Hematopoietic multipotent progenitor cell treated with erythropoietin and hydrocortisone succinate and interleukin-3 and kit ligand, for 17 days (in vitro differentiated cells): ENCODE results near the gene EPHA1.

ENCODE experiments used
- DNase-seq: peaks from one replicate; pipeline ENCODE4 v3.0.0-alpha.2; 2015; ENCODE audit warnings: low spot score

The EPHA1 gene

GRCh38 chr7:143408686-143409561, at the start of gene EPHA1:
EPHA1 (minus strand) TSS chr7:143408856; CDS start chr7:143408805, 51 bp downstream.
- no peak for DNase-seq

DNA sequence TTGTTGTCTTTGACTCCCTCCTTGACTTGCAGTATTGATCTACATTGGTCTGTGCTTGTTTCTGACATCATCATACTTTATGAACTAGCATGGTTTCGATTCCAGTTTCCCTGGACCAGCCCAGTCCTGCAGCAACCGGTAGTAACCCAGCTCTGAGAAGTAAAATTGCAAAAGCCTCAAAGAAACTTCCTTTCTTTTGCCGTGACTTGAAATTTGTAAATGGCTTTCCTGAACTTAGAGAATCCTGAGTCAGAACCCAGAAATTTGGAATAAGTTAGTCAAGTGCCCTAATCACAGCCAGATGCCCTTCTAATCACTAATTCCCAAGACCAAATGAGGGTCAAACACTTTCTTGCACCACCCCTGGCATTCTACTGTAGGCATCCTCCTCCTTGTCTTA, 49.6 kb upstream of the EPHA1 start:
- no peak for DNase-seq

GRCh38 chr7:143456992-143457793, 48.5 kb upstream of the EPHA1 start:
- no peak for DNase-seq

- DNase-seq: no peak
Measured at GRCh38 chr7:143455942-143456341, 47.3 kb upstream of the EPHA1 start.

DNA sequence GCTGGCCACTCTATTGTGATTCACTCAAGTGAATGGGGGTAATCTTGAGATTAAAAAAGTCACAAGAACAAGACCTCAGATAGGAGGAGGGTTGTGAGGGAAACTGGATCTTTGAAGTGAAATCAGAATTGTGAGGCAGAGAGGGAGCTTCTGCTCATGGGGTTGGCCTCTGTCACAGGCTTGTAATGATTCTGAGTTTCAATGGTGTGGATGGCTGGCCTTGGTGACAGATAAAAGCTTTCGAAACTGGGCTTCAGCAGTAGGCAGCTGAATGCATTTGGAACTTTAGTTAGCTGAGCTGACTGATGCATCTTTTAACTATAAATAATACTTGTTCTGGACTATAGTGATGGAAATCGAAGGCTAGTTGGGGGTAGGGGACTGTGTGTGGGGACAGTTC, 46.8 kb upstream of the EPHA1 start:
- no peak for DNase-seq

GRCh38 chr7:143454091-143454680, 45.5 kb upstream of the EPHA1 start:
- no peak for DNase-seq

DNA sequence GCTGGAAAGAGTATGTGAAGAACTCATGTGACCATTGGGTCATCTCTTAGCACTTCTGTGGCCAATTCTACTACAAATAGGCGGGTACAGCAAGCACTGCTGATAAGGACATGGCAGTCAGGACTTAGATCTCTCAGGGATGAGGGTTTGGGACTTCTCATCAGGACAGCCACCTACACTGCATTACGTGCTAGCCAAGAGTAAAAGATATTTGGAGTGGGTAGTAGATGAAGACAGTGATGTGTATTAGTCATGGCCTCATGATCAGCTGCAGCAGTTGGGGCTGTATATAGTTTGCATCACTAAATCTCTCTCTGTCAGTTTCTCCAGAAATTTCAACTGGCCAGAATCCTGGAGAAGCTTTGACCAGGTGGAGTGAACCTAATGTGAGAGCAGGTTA, 43.8 kb upstream of the EPHA1 start:
- no peak for DNase-seq

GRCh38 chr7:143451746-143452145, 43.1 kb upstream of the EPHA1 start:
- no peak for DNase-seq

DNA sequence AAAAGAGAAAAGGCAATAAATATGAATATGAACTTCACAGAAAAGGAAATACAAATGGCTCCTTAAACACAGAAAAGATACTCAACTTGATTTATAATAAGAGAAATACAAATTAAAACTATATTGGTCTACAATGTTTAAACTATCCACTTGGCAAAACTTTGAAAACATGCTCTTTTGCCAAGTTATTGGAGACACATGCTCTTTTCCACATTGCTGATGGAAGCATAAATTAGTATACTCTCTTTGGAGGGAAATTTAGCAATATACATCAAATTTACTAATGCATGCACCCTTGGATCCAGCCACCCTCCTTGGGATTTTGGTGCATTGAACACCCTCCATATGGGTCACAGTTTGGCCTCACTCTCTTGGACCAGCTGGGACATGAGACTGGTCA, 42.5 kb upstream of the EPHA1 start:
- no peak for DNase-seq

DNA sequence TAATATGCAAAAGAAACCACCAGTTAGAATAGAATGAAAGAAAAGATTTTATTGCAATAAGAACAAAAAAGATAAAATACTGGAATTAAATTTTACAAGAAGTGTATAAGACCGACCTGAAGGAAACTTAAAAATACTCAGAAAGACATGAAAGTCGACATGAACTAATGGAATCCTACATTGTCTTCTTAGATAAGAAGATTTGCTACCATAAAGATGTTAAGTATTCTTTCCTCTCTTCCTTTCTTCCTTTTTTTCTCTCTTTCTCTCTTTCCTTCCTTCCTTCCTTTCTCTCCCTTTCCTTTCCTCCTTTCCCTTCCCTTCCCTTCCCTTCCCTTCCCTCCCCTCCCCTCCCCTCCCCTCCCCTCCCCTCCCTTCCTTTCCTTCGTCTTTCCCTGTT, 41.1 kb upstream of the EPHA1 start:
- no peak for DNase-seq

GRCh38 chr7:143448429-143448828, 39.8 kb upstream of the EPHA1 start:
- no peak for DNase-seq

GRCh38 chr7:143447466-143447865, 38.8 kb upstream of the EPHA1 start:
- no peak for DNase-seq

DNA sequence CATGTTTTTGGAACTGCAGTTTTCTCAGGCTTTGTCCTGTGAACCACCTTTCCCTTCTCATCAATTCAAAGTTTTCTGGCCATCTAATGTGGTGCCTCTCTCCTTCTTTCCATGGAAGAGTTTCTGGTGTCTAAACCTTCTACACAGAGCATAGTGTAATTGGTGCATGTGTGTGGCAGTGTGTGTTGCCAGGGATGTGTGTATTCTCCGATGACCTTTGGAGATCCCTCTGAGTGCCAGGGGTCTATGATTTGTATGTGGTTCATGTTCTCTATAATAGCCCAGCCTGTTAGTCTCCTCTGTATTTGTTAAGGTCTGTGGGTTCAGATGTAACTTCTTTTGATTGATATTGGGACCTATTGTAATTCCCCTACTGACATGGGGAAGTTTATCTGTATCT, 36.1 kb upstream of the EPHA1 start:
- no peak for DNase-seq

DNA sequence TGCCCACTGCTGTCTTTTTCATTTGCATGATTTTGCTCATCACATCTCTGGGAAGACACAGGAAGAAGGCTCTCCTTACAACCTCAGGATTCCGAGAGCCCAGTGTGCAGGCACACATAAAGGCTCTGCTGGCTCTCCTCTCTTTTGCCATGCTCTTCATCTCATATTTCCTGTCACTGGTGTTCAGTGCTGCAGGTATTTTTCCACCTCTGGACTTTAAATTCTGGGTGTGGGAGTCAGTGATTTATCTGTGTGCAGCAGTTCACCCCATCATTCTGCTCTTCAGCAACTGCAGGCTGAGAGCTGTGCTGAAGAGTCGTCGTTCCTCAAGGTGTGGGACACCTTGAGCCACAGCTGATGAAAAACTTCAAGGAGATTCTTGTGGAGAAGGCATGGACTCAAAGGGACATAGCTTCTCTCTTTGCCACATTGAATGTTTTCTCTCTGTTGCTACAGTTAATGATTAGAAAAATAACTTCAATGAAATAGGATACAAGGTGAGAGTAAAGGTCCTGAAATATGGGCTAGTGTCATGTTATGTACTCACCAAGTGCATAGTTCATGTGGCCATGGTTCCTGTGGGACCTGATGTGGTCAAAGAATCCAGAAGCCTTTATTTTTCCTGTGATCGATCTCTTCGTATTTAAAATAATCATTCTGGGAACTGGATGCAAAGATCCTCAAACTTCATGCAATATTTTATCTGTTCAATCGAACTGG, 35.6 kb upstream of the EPHA1 start:
- no peak for DNase-seq

DNA sequence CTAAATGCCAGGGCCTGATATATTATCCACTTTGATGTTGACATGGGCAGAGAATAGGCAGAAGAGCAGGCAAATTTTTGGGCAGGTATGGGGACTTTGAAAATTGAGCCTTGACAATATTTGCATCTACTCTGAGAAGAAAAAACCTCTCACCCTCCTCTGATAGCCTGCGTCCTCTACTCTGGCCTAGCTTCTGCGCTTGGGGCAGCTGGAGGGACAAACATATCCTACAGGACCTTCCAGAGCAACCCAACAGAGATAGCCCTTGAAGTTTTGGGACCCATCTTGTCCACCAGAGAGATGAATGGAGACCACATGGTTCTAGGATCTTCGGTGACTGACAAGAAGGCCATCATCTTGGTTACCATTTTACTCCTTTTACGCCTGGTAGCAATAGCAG, 34.5 kb upstream of the EPHA1 start, which contains the start of gene TAS2R60:
TAS2R60 (plus strand) TSS at position 301 of the 400 bp plus-strand sequence; CDS start at position 301, 0 bp downstream.
- DNase-seq: no peak

GRCh38 chr7:143439866-143440265, 31.2 kb upstream of the EPHA1 start:
- no peak for DNase-seq

GRCh38 chr7:143437578-143437977, 28.9 kb upstream of the EPHA1 start:
- no peak for DNase-seq

GRCh38 chr7:143436325-143436946, 27.8 kb upstream of the EPHA1 start:
- DNase-seq: no peak

DNA sequence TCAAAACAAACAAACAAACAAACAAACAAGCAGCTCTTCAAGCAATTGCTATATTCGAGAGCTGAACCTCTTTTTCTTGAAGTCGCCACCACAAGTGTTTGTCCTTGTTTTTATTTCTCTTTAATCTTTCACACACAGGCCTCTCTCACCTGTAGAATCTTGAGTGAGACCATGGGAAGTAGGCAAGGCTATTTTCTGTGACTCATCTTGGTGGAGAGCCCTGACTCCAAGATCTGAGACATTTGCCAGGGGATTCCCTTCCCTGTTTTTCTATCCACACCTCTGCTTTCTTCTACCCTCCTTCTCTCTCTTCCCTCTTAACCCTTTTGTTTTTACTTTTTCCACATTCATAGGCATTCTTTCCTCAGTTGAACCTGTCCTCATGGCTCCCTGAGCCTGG, 26.6 kb upstream of the EPHA1 start:
- no peak for DNase-seq

DNA sequence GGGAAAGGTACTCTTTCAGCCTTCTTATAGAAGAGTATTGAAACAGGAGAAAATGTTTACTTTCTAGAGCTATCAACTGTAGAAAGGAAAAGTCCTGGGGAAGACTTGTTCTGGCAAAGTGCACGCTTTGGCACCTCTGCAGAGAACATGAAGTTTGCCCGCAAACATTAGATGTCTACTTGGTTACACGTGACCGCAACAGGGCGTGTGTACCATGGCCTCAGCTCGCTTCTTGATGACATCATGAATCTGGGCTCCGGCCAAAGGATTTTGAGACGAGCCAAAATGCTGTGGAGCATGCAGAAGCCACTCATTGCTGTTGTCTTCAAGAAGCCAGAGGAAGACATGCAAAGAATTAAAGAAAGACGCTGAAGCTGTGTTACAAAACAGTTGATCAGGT, 26.0 kb upstream of the EPHA1 start:
- DNase-seq: no peak

DNA sequence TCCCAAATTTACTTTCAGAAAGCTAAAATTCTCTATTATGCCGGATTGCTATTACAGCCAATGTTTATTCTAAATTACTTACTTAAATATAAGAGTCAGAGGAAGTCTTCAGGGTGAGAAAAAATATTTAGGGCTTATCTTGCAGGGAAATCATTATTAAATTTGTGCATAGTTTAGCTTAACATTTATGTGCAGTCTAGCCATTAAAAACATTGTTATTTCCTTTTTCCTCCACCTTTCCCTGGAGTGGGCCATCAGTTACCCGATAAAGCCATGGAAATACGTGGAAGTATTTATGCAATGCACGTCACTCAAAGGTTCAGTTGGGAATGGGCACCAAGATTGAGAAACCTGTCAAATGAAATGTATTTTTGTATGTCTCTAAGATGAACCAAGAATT, 25.1 kb upstream of the EPHA1 start:
- no peak for DNase-seq

GRCh38 chr7:143431109-143431508, 22.5 kb upstream of the EPHA1 start:
- DNase-seq: no peak
